ENCODE results near the gene CLEC17A.

- TF ChIP-seq KLF1 (tag by site-specific recombination; IDR thresholded peaks at IDR 0.05) (no peak), ZNF530 (tag by site-specific recombination; IDR thresholded peaks at IDR 0.05; ENCODE audit: low read depth) (no peak), ZNF658 (tag by site-specific recombination; IDR thresholded peaks at IDR 0.05) (no peak), PRDM4 (tag by site-specific recombination; IDR thresholded peaks at IDR 0.05) (no peak), ZNF623 (tag by site-specific recombination; IDR thresholded peaks at IDR 0.05) (no peak), ZNF776 (tag by site-specific recombination; IDR thresholded peaks at IDR 0.05; ENCODE audit: borderline replicate concordance) (no peak), ZBTB8A (tag by site-specific recombination; IDR thresholded peaks at IDR 0.05) (no peak), TCF7L2 (IDR thresholded peaks at IDR 0.05; ENCODE audit: borderline replicate concordance, low read depth, low read length) (no peak)
These were observed 38.8 kb upstream of the CLEC17A start for GRCh38 chr19:14544047-14544446.
